Hepatocyte (in vitro differentiated cells): Measurements from ENCODE around the gene PDCL3.

Experiments used
- EZH2 ChIP-seq: fragments of 200-600 bp; sonication (generic); IDR thresholded peaks from 2 replicates; pipeline ENCODE4 v1.6.1; 2016; ENCODE audit warnings: antibody characterized with exemption, mild to moderate bottlenecking, borderline replicate concordance
- EZH2phosphoT487 ChIP-seq: fragments of 200-600 bp; sonication (generic); IDR thresholded peaks from one replicate; pipeline ENCODE4 v1.6.1; 2018; ENCODE audit warnings: antibody characterized with exemption, mild to moderate bottlenecking, low read depth, moderate library complexity; ENCODE audit not compliant: unreplicated experiment, severe bottlenecking
- TF ChIP-seq, protein P1 (sequence below): fragments of 200-600 bp; sonication (generic); IDR thresholded peaks from 2 replicates; pipeline ENCODE4 v1.5.1; 2016; ENCODE audit warnings: antibody characterized with exemption, mild to moderate bottlenecking; ENCODE audit not compliant: poor library complexity

DNA sequence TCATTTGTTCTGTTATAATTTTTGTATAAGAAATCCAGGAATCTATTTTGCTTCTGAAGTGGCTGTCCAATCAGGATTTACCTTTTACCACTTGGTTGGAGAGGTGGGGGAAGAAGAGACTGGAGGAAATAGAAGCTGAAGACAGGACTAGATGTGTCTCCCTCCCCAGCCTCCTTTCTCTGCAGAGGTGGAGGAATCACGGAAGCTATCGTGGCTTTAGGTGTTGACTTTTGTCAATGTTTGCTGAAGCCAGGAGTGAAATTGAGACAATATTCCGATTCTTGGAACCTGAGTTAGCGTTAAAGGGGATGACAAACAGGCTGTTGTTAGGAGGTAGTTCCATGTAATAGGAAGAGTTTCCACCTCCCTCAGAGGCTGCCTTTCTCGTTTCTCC, 43.5 kb downstream of the PDCL3 start:
- TF ChIP-seq, protein P1, sequence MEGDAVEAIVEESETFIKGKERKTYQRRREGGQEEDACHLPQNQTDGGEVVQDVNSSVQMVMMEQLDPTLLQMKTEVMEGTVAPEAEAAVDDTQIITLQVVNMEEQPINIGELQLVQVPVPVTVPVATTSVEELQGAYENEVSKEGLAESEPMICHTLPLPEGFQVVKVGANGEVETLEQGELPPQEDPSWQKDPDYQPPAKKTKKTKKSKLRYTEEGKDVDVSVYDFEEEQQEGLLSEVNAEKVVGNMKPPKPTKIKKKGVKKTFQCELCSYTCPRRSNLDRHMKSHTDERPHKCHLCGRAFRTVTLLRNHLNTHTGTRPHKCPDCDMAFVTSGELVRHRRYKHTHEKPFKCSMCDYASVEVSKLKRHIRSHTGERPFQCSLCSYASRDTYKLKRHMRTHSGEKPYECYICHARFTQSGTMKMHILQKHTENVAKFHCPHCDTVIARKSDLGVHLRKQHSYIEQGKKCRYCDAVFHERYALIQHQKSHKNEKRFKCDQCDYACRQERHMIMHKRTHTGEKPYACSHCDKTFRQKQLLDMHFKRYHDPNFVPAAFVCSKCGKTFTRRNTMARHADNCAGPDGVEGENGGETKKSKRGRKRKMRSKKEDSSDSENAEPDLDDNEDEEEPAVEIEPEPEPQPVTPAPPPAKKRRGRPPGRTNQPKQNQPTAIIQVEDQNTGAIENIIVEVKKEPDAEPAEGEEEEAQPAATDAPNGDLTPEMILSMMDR = no peak
- TF ChIP-seq EZH2 (no peak), EZH2phosphoT487 (no peak)
